IMR-90 (cell line): Measurements from ENCODE around the gene NRCAM. TPM values are rescaled to one million over a fixed set of nuclear protein-coding genes. Genes with fewer than 3 reads are reported as not detected.

Source experiments
- ATAC-seq: fragments of 200-7000 bp; cut with Tn5 transposase; 2 replicates; pipeline ENCODE4 v1.9.1; 2020; ENCODE audit warnings: low read depth, mild to moderate bottlenecking, moderate library complexity
- BruUV-seq: library from RNA; stranded (reverse); fragments of 400-500 nt; replicated peaks from 2 replicates; lab custom pipeline; 2021; lab: Mats Ljungman, UMichigan
- CTCF ChIA-PET: fragments of 300-600 bp; formaldehyde crosslinking; extraction: SDS; loops from one replicate; lab custom pipeline; 2021; ENCODE audit warnings: antibody characterized with exemption; lab: Yijun Ruan, JAX
- POLR2A ChIA-PET: fragments of 300-600 bp; sonication (Branson Sonifier 250); formaldehyde crosslinking; loops from one replicate; lab custom pipeline; 2022; ENCODE audit warnings: antibody characterized with exemption; ENCODE audit not compliant: unreplicated experiment; lab: Charles Lee
- DNase-seq: peaks from one replicate; pipeline ENCODE4 v3.0.0; 2013
- H2AFZ ChIP-seq: replicated peaks from 2 replicates; pipeline ENCODE3; 2013; ENCODE audit warnings: low read length, mild to moderate bottlenecking; ENCODE audit not compliant: poor library complexity
- H2AK5ac ChIP-seq: 2 replicates; pipeline ENCODE4 v1.6.1; 2013; ENCODE audit warnings: low read depth, low read length, inconsistent platforms
- H2AK9ac ChIP-seq: replicated peaks from 2 replicates; pipeline ENCODE3; 2013; ENCODE audit warnings: mild to moderate bottlenecking, low read depth, low read length, moderate library complexity; ENCODE audit not compliant: poor library complexity
- H2BK120ac ChIP-seq: 2 replicates; pipeline ENCODE4 v1.6.1; 2013; ENCODE audit warnings: low read depth, low read length, inconsistent platforms
- H2BK15ac ChIP-seq: 3 replicates; pipeline ENCODE4 v1.6.1; 2013; ENCODE audit warnings: low read depth, low read length, inconsistent platforms
- H2BK20ac ChIP-seq: 2 replicates; pipeline ENCODE4 v1.6.1; 2013; ENCODE audit warnings: low read depth, mild to moderate bottlenecking, inconsistent platforms, low read length, moderate library complexity
- H2BK5ac ChIP-seq: 2 replicates; pipeline ENCODE4 v1.6.1; 2013; ENCODE audit warnings: mild to moderate bottlenecking, low read depth, low read length, inconsistent platforms; ENCODE audit not compliant: poor library complexity, severe bottlenecking
- H3K14ac ChIP-seq: replicated peaks from 2 replicates; pipeline ENCODE4 v1.6.1; 2013; ENCODE audit warnings: low read depth, low read length, inconsistent platforms
- H3K18ac ChIP-seq: 2 replicates; pipeline ENCODE4 v1.6.1; 2013; ENCODE audit warnings: low read depth, low read length, control low read depth
- H3K23ac ChIP-seq: 2 replicates; pipeline ENCODE4 v1.6.1; 2013; ENCODE audit warnings: low read depth, low read length, inconsistent platforms
- H3K27ac ChIP-seq: 2 replicates; pipeline ENCODE4 v1.5.1; 2013; ENCODE audit warnings: mild to moderate bottlenecking, control low read depth, low read length; ENCODE audit not compliant: insufficient read depth
- H3K27me3 ChIP-seq: 2 replicates; pipeline ENCODE4 v1.6.1; 2013; ENCODE audit warnings: low read length; ENCODE audit not compliant: control insufficient read depth, insufficient read depth
- H3K36me3 ChIP-seq: 2 replicates; pipeline ENCODE4 v1.6.1; 2013; ENCODE audit warnings: low read length, mixed read lengths; ENCODE audit not compliant: control insufficient read depth, insufficient read depth
- H3K4ac ChIP-seq: 2 replicates; pipeline ENCODE4 v1.6.1; 2013; ENCODE audit warnings: low read depth, low read length, inconsistent platforms
- H3K4me1 ChIP-seq: 2 replicates; pipeline ENCODE4 v1.6.1; 2013; ENCODE audit warnings: low read length, mixed read lengths; ENCODE audit not compliant: control insufficient read depth, insufficient read depth
- H3K4me2 ChIP-seq: 2 replicates; pipeline ENCODE4 v1.6.1; 2013; ENCODE audit warnings: low read depth, mild to moderate bottlenecking, control low read depth, low read length, moderate library complexity
- H3K4me3 ChIP-seq: 2 replicates; pipeline ENCODE4 v1.5.1; 2013; ENCODE audit warnings: low read depth, mild to moderate bottlenecking, control low read depth, low read length, moderate library complexity; ENCODE audit not compliant: insufficient read depth
- H3K56ac ChIP-seq: 2 replicates; pipeline ENCODE4 v1.6.1; 2013; ENCODE audit warnings: low read length, inconsistent platforms; ENCODE audit not compliant: insufficient read depth; ENCODE audit errors: extremely low read depth
- H3K79me1 ChIP-seq, 2 experiments: 2 replicates each; pipeline ENCODE4 v1.6.1; 2013; ENCODE audit warnings: low read length in 2 of 2, inconsistent platforms in 1 of 2, low read depth in 1 of 2
- H3K9ac ChIP-seq: 2 replicates; pipeline ENCODE4 v1.6.1; 2013; ENCODE audit warnings: low read depth, low read length, control low read depth
- H3K9me1 ChIP-seq: 2 replicates; pipeline ENCODE4 v1.6.1; 2013; ENCODE audit warnings: low read length, inconsistent platforms; ENCODE audit not compliant: insufficient read depth
- H3K9me3 ChIP-seq: 2 replicates; pipeline ENCODE4 v1.6.1; 2013; ENCODE audit warnings: low read length; ENCODE audit not compliant: control insufficient read depth, insufficient read depth
- H4K20me1 ChIP-seq: 2 replicates; pipeline ENCODE4 v1.6.1; 2013; ENCODE audit warnings: low read length, inconsistent platforms; ENCODE audit not compliant: insufficient read depth
- H4K5ac ChIP-seq: 2 replicates; pipeline ENCODE4 v1.6.1; 2013; ENCODE audit warnings: mild to moderate bottlenecking, low read depth, low read length, control low read depth
- H4K8ac ChIP-seq, 2 experiments: 2 replicates each; pipeline ENCODE4 v1.6.1; 2013; ENCODE audit warnings: low read depth in 2 of 2, low read length in 2 of 2, control low read depth in 1 of 2, inconsistent platforms in 1 of 2
- H4K91ac ChIP-seq: 2 replicates; pipeline ENCODE4 v1.6.1; 2013; ENCODE audit warnings: low read depth, low read length, inconsistent platforms; ENCODE audit not compliant: insufficient read depth
- BHLHE40 ChIP-seq: fragments of 150-350 bp; IDR thresholded peaks from 2 replicates; pipeline ENCODE4 v1.6.1; 2016; ENCODE audit warnings: mild to moderate bottlenecking, low read depth, low read length
- CHD1 ChIP-seq: IDR thresholded peaks from 2 replicates; pipeline ENCODE4 v1.6.1; 2012; ENCODE audit warnings: low read depth, low read length, improper control_type of control experiment
- ELK1 ChIP-seq: fragments of 150-350 bp; IDR thresholded peaks from 2 replicates; pipeline ENCODE4 v1.6.1; 2016; ENCODE audit warnings: low read depth, mild to moderate bottlenecking, low read length, moderate library complexity, borderline replicate concordance
- FOS ChIP-seq: fragments of 150-350 bp; IDR thresholded peaks from 2 replicates; pipeline ENCODE4 v1.6.1; 2016; ENCODE audit warnings: low read depth, low read length
- POLR2A ChIP-seq: IDR thresholded peaks from 2 replicates; pipeline ENCODE4 v1.6.1; 2012; ENCODE audit warnings: mild to moderate bottlenecking, low read depth, low read length
- RAD21 ChIP-seq: IDR thresholded peaks from 2 replicates; pipeline ENCODE4 v1.6.1; 2012; ENCODE audit warnings: low read length, improper control_type of control experiment
- SMC3 ChIP-seq: fragments of 150-350 bp; IDR thresholded peaks from 2 replicates; pipeline ENCODE4 v1.6.1; 2016; ENCODE audit warnings: low read depth, mild to moderate bottlenecking, antibody characterized with exemption, low read length, moderate library complexity
- WGBS, 2 experiments: methylation state at CpG; one replicate each; pipeline versions ENCODE4 v1.1.5 to v1.1.7; 2013; ENCODE audit warnings: missing lambda C conversion rate in 2 of 2; ENCODE audit not compliant: insufficient read length in 1 of 2; ENCODE audit errors: extremely low coverage in 2 of 2; 5-methylcytosine and 5-hydroxymethylcytosine counted together
- dilution Hi-C: fragments of 300-500 bp; cut with HindIII; formaldehyde crosslinking; loops from one replicate; pipeline ENCODE4 v1.14.3; 2018; ENCODE audit warnings: low sequenced_read_pairs; ENCODE audit not compliant: unreplicated experiment
- in situ Hi-C: fragments of 300-500 bp; cut with MboI; formaldehyde crosslinking; loops from 3 replicates; pipeline ENCODE4 v1.14.3; 2019; ENCODE audit warnings: low sequenced_read_pairs, inconsistent platforms, mixed read lengths
- intact Hi-C: fragments of 100-400 bp; cut with micrococcal nuclease; formaldehyde crosslinking; loops from 2 replicates; pipeline ENCODE4 v1.10.0; 2022
- polyA plus RNA-seq, 3 experiments: library from polyadenylated mRNA; depleted of rRNA; stranded (reverse); fragments of >200 nt; gene quantifications; 2 replicates each; pipeline ENCODE4 v1.2.3, GENCODE V29; 2012; ENCODE audit warnings: low replicate concordance in 1 of 3
- total RNA-seq: library from RNA; depleted of rRNA; stranded (reverse); fragments of >200 nt; gene quantifications from 2 replicates; pipeline ENCODE4 v1.2.3, GENCODE V29; 2012

The NRCAM gene
- total and polyA plus RNA-seq, 2 of the 4 experiments (the other 2 are of a cell fraction), result 0.46 to 1.1 TPM

GRCh38 chr7:108358553-108358952, 97.7 kb downstream of the NRCAM start:
- POLR2A ChIA-PET, result no interaction called here
- no CpG with 5 or more reads among the region's 4 CpGs for WGBS, 2 experiments
- Histone ChIP-seq H3K9me3 (no peaks in the 10 kb centered on the region), H3K56ac (no peak overlapping the region), H4K5ac (no peak overlapping the region), H2BK15ac (no peak overlapping the region), H3K4me2 (no peak overlapping the region), H4K8ac (no peak overlapping the region), H3K14ac (no peak overlapping the region), H3K27ac (no peak overlapping the region), H3K18ac (no peak overlapping the region), H3K79me1 (no peaks in the 10 kb centered on the region), H3K9me1 (no peaks in the 10 kb centered on the region), H2AK5ac (no peak overlapping the region), H2BK20ac (no peak overlapping the region), H2AK9ac (no peak overlapping the region), H3K4me1 (no peaks in the 10 kb centered on the region), H2AFZ (no peak overlapping the region), H3K4me3 (no peak overlapping the region), H3K9ac (no peak overlapping the region), H3K27me3 (no peaks in the 10 kb centered on the region), H4K91ac (no peak overlapping the region), H3K36me3 (no peaks in the 10 kb centered on the region), H2BK120ac (no peak overlapping the region), H3K4ac (no peak overlapping the region), H3K23ac (no peak overlapping the region), H2BK5ac (no peak overlapping the region), H4K20me1 (no peaks in the 10 kb centered on the region)
- BruUV-seq, result no TSS peak
- intact Hi-C loops (no loop called here), in situ Hi-C loops (no loop called here), dilution Hi-C loops (no loop called here)
- CTCF ChIA-PET, result no interaction called here
- TF ChIP-seq BHLHE40, result no peak
- no peak for TF ChIP-seq CHD1
- TF ChIP-seq ELK1, result no peak
- no peak for TF ChIP-seq RAD21
- TF ChIP-seq SMC3, result no peak
- no peak for TF ChIP-seq POLR2A
- no peak for TF ChIP-seq FOS
- DNase-seq (peak; percentile 64), ATAC-seq (peak; percentile 90)
